Measurements from ENCODE around the gene CLCNKA.

Gene CLCNKA

DNA sequence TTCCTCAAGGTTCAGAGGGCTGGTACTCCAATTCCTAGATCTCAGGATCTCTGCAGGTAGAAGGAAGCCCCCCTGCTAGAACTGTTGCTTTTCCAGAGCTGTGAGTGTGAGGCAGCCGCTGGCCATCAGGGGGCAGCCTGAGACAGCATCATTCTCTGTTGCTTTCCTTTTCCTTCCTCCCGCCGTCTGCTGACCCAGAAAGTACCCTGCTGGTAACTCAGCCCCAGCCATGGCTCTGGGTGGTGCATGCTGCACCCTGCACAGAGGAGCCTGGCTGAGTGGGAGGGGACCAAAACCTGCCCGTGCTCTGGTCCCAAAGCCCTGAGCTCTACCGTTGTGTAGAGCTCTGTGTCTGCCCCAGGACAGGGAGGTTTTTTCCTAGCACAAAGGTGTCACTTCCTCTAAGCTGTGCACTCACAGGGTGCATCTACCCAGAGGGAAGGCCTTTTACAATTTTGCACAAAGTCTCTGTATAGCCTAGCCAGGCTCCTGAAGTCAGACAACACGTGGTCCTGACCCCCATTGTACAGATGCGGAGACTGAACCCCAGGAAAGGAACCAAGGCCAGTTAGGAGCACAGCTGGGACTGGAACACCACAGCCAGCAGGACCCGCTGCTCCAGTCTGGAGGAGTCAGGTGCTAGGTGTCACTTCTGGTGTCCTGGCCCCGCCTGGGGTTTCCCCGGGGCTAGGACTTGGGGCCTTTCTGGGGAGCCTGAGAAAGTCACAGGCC lies 57.3 kb downstream of the CLCNKA start:
- DNase-seq (ENCODE audit: low read depth) = peak; percentile 64

DNA sequence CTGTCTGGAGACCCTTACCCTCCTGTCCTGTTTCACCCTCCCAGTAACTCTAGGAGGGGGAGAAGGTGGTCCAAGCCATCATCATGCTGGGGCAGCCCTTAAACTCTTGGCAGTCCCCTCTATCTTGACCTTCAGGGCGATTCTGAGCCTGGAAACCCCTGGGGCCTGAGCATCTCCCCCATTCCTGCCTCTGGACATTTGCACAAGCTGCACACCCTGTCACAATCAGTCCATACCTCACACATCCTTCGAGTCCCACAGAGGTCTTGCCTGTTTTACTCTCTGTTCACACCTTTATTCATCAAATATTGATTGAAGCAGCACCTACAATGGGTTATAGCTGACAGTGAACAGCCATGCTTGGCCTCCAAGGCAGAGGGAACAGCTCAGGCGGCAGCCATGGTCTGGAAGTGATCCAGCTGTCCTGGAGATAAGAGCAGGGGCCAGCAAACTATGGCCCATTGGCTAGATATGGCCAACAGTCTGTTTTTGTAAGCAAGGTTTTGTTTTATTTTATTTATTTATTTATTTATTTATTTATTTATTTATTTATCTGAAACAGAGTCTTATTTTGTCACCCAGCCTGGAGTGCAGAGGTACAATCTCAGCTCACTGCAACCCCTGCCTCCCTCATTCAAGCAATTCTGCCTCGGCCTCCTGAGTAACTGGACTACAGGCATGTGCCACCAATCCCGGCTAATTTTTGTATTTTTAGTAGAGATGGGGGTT lies 58.8 kb downstream of the CLCNKA start:
- no peak for DNase-seq (ENCODE audit: low read depth)

DNA sequence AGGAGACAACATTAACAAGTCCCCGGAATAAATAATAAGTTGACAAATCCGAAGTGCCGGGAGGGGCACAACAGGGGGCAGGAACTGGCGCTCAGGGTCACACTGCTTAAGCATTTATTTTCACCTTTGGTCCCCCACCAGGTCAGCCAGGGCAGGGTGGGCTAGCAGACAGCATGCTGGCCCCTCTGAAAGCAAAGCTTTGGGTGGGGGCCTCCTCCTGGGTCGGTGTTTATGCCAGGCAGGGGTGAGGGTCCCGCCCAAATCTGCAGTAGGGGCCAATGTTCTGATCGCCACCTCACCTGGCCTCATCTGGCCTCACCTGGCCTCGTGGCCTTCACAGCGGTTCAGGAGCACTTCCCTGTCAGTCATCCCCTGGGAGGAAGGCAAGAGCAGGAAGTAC lies 59.8 kb downstream of the CLCNKA start:
- DNase-seq (ENCODE audit: low read depth) = no peak

DNA sequence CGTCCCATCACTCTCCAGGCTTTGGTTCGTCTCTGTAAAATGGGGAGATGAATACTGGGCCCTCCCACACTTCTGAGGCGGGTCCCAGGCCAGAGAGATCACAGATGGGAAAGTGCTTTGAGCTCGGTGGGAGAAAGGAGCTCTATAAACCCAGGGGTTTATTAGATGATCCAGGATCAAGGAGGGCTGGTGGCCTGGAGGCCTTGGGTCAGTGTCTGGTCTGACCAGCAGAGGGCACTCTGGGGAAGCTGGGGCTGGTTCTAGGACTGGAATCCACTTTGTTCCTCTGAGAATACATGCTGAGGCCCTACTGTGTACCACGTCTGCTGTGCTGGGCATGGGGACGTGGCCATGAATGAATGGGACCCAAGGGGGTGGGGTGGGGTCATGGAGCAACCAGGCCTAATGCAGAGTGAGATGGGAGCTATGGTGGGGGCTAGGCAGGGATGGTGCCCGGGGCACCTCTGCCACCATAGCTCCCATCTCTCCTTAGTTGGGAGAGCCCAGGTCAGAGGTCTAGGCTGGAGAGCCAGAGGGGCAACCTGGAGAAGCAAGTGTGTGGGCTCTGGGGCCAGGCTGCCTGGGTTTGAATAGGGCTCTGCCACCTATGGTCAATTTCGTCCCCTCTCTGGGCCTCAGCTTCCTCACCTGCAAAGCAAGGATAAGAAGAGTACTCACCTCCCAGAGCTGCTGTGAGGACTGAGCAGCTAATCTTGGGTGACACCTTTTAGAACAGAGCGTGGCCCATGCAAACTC lies 60.6 kb downstream of the CLCNKA start:
- DNase-seq (ENCODE audit: low read depth) = peak; percentile 38

DNA sequence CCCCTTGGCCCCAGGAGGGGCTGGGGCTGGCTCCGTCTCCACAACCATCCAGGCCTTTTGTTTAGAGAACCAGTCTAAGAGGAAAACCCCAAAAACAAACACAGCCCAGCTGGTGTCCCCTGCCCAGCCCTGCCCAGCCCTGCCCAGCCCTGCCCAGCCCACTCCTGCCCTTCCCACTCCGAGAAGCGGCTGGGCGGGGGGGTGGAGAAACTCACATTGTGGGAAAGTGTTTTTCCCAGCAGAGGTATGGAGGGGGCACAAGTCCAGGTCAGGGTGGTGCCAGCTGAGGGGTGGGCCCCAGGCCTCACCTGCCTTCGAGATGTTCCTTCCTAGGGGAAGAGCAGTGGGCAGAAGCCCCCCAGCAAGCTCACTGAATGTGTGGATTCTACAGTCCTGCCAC lies 61.6 kb downstream of the CLCNKA start:
- DNase-seq (ENCODE audit: low read depth) = no peak

All from iris pigment epithelial cell (primary cell).